Progenitor cell of endocrine pancreas (in vitro differentiated cells): ENCODE measurements around the gene SNX15. TPM values are rescaled to one million over a fixed set of nuclear protein-coding genes. Genes with fewer than 3 reads are reported as not detected.

Experiments used
- DNase-seq: peaks from one replicate; pipeline ENCODE4 v3.0.0; 2021; ENCODE audit warnings: low spot score; ENCODE audit not compliant: unreplicated experiment
- H3K27ac Mint-ChIP-seq: 2 replicates; pipeline ENCODE4 v1.8.0; 2021; ENCODE audit warnings: mild to moderate bottlenecking, moderate library complexity, mixed read lengths
- H3K27me3 Mint-ChIP-seq: 2 replicates; pipeline ENCODE4 v1.8.0; 2021; ENCODE audit warnings: mixed read lengths
- H3K36me3 Mint-ChIP-seq: 2 replicates; pipeline ENCODE4 v1.8.0; 2022; ENCODE audit warnings: mixed read lengths; ENCODE audit not compliant: insufficient read depth
- H3K4me1 Mint-ChIP-seq: 2 replicates; pipeline ENCODE4 v1.8.0; 2021; ENCODE audit warnings: low read depth, mixed read lengths
- H3K4me3 Mint-ChIP-seq: 2 replicates; pipeline ENCODE4 v1.8.0; 2021; ENCODE audit warnings: low read depth, mild to moderate bottlenecking, moderate library complexity, mixed read lengths
- H3K9me3 Mint-ChIP-seq: 2 replicates; pipeline ENCODE4 v1.8.0; 2021; ENCODE audit warnings: low read depth, mixed read lengths
- total RNA-seq: library from RNA; stranded (reverse); gene quantifications from 2 replicates; pipeline ENCODE4 v1.2.1, GENCODE V29; 2021
- TF ChIP-seq, protein P1 (sequence below): fragments of 200-600 bp; sonication (generic); IDR thresholded peaks from one replicate; pipeline ENCODE4 v1.5.0; 2021; ENCODE audit warnings: antibody characterized with exemption, mild to moderate bottlenecking; ENCODE audit not compliant: unreplicated experiment

SNX15 gene
- total RNA-seq, 1 donor from 2014 or later: 34.5 TPM

DNA sequence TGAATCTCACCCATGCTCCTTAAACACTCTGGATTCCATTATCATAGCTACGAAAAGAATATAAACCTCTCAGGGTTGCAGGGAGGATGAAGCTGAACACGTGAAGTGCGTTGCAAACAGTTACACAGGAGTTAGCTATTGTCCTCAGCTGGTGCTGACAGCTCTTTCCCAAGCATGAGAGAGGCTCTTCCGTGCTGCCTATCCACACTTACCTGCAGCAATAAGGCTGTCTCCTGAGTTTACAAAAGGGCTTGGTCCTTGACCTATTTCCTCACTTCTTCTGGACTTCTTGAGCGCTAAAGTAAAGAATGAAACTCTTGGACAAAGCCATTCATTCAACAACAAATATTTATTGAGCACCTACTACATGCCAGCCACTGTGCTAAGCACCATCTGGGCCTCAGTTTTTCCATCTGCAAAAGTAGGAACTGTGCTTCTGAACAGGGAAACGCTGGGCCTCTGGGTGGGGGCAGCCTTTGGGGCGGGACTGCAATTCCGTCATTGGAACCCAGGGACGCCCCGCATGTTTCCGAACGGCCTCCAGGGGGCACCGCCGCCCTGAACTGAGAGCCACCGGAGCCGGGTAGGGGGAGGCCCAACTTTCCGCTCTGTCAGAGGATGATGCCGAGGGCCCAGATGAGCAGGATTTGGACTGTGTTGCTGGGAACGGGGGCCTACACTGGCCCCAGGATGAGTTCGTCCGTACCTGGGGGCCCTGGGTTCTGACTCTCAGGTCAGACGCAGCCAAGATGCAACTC lies 13.9 kb upstream of the SNX15 start:
- peak; percentile 79 for DNase-seq
- Mint-ChIP-seq H3K27me3 (no peaks in the 10 kb centered on the region), H3K4me1 (peaks cover 5% of the 10 kb centered on the region), H3K9me3 (no peaks in the 10 kb centered on the region), H3K27ac (peak overlapping the region; percentile 99), H3K4me3 (peak overlapping the region; percentile 82), H3K36me3 (peaks cover 7% of the 10 kb centered on the region)
- TF ChIP-seq, protein P1, sequence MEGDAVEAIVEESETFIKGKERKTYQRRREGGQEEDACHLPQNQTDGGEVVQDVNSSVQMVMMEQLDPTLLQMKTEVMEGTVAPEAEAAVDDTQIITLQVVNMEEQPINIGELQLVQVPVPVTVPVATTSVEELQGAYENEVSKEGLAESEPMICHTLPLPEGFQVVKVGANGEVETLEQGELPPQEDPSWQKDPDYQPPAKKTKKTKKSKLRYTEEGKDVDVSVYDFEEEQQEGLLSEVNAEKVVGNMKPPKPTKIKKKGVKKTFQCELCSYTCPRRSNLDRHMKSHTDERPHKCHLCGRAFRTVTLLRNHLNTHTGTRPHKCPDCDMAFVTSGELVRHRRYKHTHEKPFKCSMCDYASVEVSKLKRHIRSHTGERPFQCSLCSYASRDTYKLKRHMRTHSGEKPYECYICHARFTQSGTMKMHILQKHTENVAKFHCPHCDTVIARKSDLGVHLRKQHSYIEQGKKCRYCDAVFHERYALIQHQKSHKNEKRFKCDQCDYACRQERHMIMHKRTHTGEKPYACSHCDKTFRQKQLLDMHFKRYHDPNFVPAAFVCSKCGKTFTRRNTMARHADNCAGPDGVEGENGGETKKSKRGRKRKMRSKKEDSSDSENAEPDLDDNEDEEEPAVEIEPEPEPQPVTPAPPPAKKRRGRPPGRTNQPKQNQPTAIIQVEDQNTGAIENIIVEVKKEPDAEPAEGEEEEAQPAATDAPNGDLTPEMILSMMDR: peak; percentile 68

DNA sequence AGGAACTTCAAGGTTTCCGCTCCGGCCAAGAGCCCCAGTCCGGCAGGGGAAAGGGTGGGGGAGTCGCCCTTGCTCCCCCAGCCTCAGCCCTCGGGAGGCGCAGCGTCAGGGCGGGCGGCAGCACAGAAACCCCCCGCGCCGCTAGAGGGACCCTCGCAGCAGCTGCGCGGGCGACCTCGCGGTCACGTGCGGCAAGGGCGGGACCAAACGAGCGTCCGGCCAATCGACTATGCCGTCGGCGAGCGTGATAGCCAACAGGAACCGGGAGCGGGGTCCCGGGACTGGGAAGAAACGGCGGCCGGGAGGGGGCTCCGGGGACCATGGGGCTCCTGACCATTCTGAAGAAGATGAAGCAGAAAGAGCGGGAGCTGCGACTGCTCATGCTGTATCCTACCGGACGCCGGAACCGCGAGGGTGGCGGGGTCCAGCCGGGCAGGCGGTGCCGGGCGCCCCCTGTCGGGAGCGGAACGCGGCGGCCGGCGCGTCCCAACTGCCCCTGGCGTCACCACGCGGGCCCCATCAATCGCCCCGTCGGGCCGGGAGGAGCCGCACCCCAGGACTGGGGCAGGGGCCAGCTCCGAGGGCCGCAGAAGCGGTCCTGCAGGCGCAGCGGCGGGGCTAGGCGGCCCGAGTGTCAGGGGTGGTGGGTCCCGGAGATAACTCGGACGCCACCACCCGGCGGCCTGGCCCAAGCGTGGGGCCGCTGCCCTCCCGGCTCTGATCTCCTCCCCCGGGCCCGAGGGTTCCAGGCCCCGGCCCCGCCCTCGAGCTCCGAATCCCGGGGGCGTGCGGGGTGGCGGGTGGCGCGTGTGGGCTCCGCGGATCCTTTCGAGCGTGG lies 13.1 kb upstream of the SNX15 start, which contains the start of gene ARL2:
ARL2 (plus strand) TSS at position 273 of the 838 bp plus-strand sequence; CDS start at position 321, 48 bp downstream.
- peaks cover 7% of the 10 kb centered on the region for H3K36me3 Mint-ChIP-seq
- TF ChIP-seq, protein P1: peak; percentile 82
- H3K27ac Mint-ChIP-seq: peak within 1 kb of the TSS; percentile 99
- no peaks in the 10 kb centered on the region for H3K9me3 Mint-ChIP-seq
- peak within 1 kb of the TSS; percentile 82 for H3K4me3 Mint-ChIP-seq
- H3K27me3 Mint-ChIP-seq: no peaks in the 10 kb centered on the region
- peaks cover 5% of the 10 kb centered on the region for H3K4me1 Mint-ChIP-seq
- DNase-seq: peak; percentile 87

DNA sequence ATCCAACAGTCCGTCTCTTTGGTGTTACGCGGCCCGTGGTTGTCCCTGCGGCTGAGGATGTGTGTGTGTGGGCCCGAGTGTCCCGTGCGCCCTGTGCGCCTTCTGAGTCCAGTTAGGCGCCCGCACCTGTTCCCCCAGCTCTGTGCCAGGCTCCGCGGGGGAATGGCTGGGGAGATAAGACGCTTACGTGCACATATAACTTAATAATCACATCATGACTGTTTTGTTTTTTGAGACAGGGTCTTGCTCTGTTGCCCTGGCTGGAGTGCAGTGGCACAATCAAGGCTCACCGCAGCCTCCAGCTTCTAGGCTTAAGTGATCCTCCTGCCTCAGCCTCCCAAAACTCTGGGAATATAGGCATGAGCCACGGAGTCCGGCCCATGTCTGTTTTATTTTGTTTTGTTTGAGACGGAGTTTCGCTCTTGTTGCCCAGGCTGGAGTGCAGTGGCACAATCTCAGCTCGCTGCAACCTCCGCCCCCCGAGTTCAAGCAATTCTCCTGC lies 12.5 kb upstream of the SNX15 start:
- DNase-seq: no peak

DNA sequence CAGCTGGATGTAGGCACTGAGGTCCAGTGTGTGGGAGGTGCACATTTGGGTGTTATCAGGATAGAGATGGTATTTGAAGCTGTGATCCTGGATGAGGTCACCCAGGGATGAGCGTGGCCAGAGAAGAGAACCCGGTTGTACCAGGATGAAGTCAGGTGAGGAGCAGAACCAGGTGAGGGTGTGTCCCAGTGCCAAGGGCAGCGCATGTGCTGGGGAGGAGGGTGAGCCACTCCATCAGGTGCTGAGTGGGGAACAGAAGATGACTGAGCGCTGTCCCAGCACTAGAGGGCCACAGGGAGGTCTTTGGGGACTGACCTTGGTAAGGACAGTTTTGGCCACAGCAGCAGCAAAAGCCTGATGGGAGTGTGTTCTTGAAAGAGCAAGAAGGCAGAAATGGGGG lies 10.5 kb upstream of the SNX15 start:
- peak overlapping the region; percentile 54 for H3K27ac Mint-ChIP-seq
- H3K27me3 Mint-ChIP-seq: no peaks in the 10 kb centered on the region
- TF ChIP-seq, protein P1: no peak
- peaks cover 8% of the 10 kb centered on the region for H3K36me3 Mint-ChIP-seq
- H3K4me3 Mint-ChIP-seq: no peak overlapping the region
- H3K4me1 Mint-ChIP-seq: peaks cover 5% of the 10 kb centered on the region
- no peaks in the 10 kb centered on the region for H3K9me3 Mint-ChIP-seq
- no peak for DNase-seq

More for the DNA sequence above, 12.5 kb upstream of the SNX15 start:
- Mint-ChIP-seq H3K36me3 (peaks cover 8% of the 10 kb centered on the region), H3K27me3 (no peaks in the 10 kb centered on the region), H3K4me3 (peak overlapping the region; percentile 82), H3K27ac (peak overlapping the region; percentile 92), H3K9me3 (no peaks in the 10 kb centered on the region), H3K4me1 (peaks cover 5% of the 10 kb centered on the region)
- TF ChIP-seq, protein P1: no peak

DNA sequence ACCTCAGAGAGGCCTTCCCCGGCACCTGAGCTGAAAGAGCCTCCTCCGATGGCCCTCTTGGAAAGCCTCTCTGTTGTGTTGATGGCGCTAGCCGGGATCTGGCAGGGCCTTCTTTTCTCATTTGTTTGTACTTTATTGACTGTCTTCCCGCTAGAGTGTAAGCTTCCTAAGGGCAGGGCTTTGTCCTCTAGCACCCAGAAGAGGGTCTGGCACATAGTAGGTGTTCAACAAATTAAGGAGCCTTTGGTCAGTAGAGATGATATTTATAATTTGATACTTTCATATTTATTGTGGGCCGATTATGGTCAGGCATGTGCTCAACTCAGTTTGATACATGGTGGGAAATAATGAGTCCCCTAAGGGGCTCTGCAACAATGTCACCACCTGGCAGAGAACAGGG lies 9.3 kb upstream of the SNX15 start:
- peaks cover 7% of the 10 kb centered on the region for H3K4me1 Mint-ChIP-seq
- H3K4me3 Mint-ChIP-seq: no peak overlapping the region

More for the DNA sequence above, 9.3 kb upstream of the SNX15 start:
- Mint-ChIP-seq H3K36me3 (peaks cover 8% of the 10 kb centered on the region), H3K27me3 (no peaks in the 10 kb centered on the region), H3K27ac (no peak overlapping the region), H3K9me3 (no peaks in the 10 kb centered on the region)
- TF ChIP-seq, protein P1: no peak
- DNase-seq: no peak
